Heart right ventricle (tissue), 16 donors: ENCODE data around the gene GH1. TPM values are rescaled to one million over a fixed set of nuclear protein-coding genes. Genes with fewer than 3 reads are reported as not detected.

Source experiments
- ATAC-seq, 8 donors: fragments of 200-7000 bp; cut with Tn5 transposase; one replicate each; pipeline ENCODE4 v1.9.1; 2020; ENCODE audit warnings: mild to moderate bottlenecking in 8 of 8, moderate library complexity in 8 of 8, moderate number of reproducible peaks in 1 of 8
- DNase-seq, 2 donors: peaks; one replicate each; pipeline ENCODE4 v3.0.0-alpha.2; 2020
- H3K27ac ChIP-seq, 10 donors: fragments of 200-600 bp; sonication (generic) in 2 of 10; one replicate each; pipeline versions ENCODE4 v1.5.0 to v1.8.0; 2020 to 2022; ENCODE audit warnings: mild to moderate bottlenecking in 3 of 10
- H3K27me3 ChIP-seq, 7 donors: fragments of 200-600 bp; one replicate each; pipeline ENCODE4 v1.8.0; 2021 to 2022; ENCODE audit warnings: mild to moderate bottlenecking in 2 of 7
- H3K36me3 ChIP-seq, 9 donors: fragments of 200-600 bp; sonication (generic) in 1 of 9; one replicate each; pipeline versions ENCODE4 v1.5.0 to v1.8.0; 2020 to 2022; ENCODE audit warnings: mild to moderate bottlenecking in 2 of 9
- H3K4me1 ChIP-seq, 9 donors: fragments of 200-600 bp; sonication (generic) in 1 of 9; one replicate each; pipeline versions ENCODE4 v1.5.0 to v1.8.0; 2020 to 2022; ENCODE audit warnings: mild to moderate bottlenecking in 4 of 9
- H3K4me3 ChIP-seq, 10 donors: fragments of 200-600 bp; sonication (generic) in 2 of 10; one replicate each; pipeline versions ENCODE4 v1.5.0 to v1.8.0; 2020 to 2022; ENCODE audit warnings: mild to moderate bottlenecking in 7 of 10, moderate library complexity in 2 of 10
- H3K9me3 ChIP-seq, 11 donors: fragments of 200-600 bp in 10 of 11; sonication (generic) in 2 of 11; one replicate each; pipeline versions ENCODE4 v1.5.0 to v1.8.0; 2013 to 2022; ENCODE audit warnings: mild to moderate bottlenecking in 2 of 11, control low read depth in 1 of 11, moderate library complexity in 1 of 11
- CTCF ChIP-seq, 9 donors: fragments of 200-600 bp; sonication (generic) in 2 of 9; IDR thresholded peaks; one replicate each; pipeline versions ENCODE4 v1.5.0 to v1.8.0; 2021 to 2022; ENCODE audit warnings: antibody characterized with exemption in 9 of 9, mild to moderate bottlenecking in 5 of 9, moderate library complexity in 1 of 9
- WGBS, 2 donors: extraction: QIAGEN DNeasy Blood & Tissue Kit; methylation state at CpG; one replicate each; pipeline ENCODE4 v1.1.7; 2013; ENCODE audit warnings: inconsistent platforms in 1 of 2; 5-methylcytosine and 5-hydroxymethylcytosine counted together
- intact Hi-C, 10 donors: fragments of 100-400 bp; cut with DNase I; formaldehyde crosslinking; loops; one replicate each; pipeline versions ENCODE4 v1.11.1 to v1.14.2; 2022
- polyA plus RNA-seq, 2 donors: library from polyadenylated mRNA; stranded (reverse); fragments of 200-250 nt; gene quantifications; one replicate each; pipeline ENCODE4 v1.2.3, GENCODE V29; 2013
- total RNA-seq, 10 donors: library from RNA; stranded (reverse); fragmentation: NEBNext Ultra II Directional in 3 of 10; extraction: Animal tissue kit (Norgen Biotek cat#: 25700) in 3 of 10; gene quantifications; one replicate each; pipeline versions ENCODE4 v1.2.1 to v1.2.4, GENCODE V29; 2021 to 2023
- donor health status: Arrhythmogenic right ventricular cardiomyopathy.
- donor health status: ischemic (EF 13 %, LVEDD 7.1; RV severe dilation, severe dysfunction).
- donor health status: healthy with polysubstance abuse.
- donor health status: DM: no; HTN: yes; CAD: no.
- donor health status: DM: no; HTN: no; CAD: no.
- donor health status: ischemic (EF 25% LVEDD 6.9; RV normal size, moderate dysfunction).
- donor health status: ischemic (EF 25% LVEDD 5.7; RV mildly dilated, moderate dysfunction).
- donor health status: healthy.
- donor health status: DM: yes; HTN: yes; CAD: no.
- donor health status: Ischemic cardiomyopathy.
- donor health status: ischemic (EF 35%, LVEDD 5.7; RV mildly dilated, moderate dysfunction).
- donor health status: nonischemic (EF 11% LVEDD 7.7; RV severe dilation, severe dysfunction).
- donor health status: DM: yes; HTN: yes; CAD: no.
- donor health status: PGD.
- donor health status: ischemic (EF 29% LVEDD 5.4; RV normal size, mild dysfunction).
- donor health status: nonischemic (EF 23%, LVEDD 6.1; RV moderate dilation, normal function).

GH1 gene
- total and polyA plus RNA-seq, 12 donors, result not detected

GRCh38 chr17:63929860-63930766 is 11.5 kb upstream of the GH1 start:
- WGBS, 2 donors, result 86 to 90% methylated on average over 24 of the region's 24 CpGs
- H3K4me3 ChIP-seq, result peak overlapping the region in 3 of 10 donors; percentile 43 to 48 (median 44)
- no peaks in the 10 kb centered on the region for H3K9me3 ChIP-seq
- peaks cover 0 to 12% (median 0%) of the 10 kb centered on the region in 9 donors for H3K36me3 ChIP-seq
- intact Hi-C loops, result loop anchor here in 4 of 10 donors (5.0 kb wide), 2 partner anchors 52 to 57 kb away; no protein-coding TSS in a partner anchor
- DNase-seq (peak in 1 of 2 donors; percentile 29), ATAC-seq (peak in 7 of 8 donors; percentile 25 to 64 (median 54))
- H3K27me3 ChIP-seq, result peaks cover 0 to 2% (median 0%) of the 10 kb centered on the region in 7 donors
- H3K27ac ChIP-seq, result peak overlapping the region in 8 of 10 donors; percentile 65 to 88 (median 78)
- peaks cover 0 to 30% (median 24%) of the 10 kb centered on the region in 9 donors for H3K4me1 ChIP-seq
- TF ChIP-seq CTCF (IDR thresholded peaks at IDR 0.05), result no peak

- no peak for ATAC-seq
- H3K27me3 ChIP-seq, result peaks cover 0 to 2% (median 0%) of the 10 kb centered on the region in 7 donors
- H3K4me1 ChIP-seq, result peaks cover 0 to 30% (median 24%) of the 10 kb centered on the region in 9 donors
- no peak overlapping the region for H3K27ac ChIP-seq
- TF ChIP-seq CTCF (IDR thresholded peaks at IDR 0.05), result no peak
- H3K9me3 ChIP-seq, result no peaks in the 10 kb centered on the region
- no peak overlapping the region for H3K4me3 ChIP-seq
- peaks cover 0 to 12% (median 0%) of the 10 kb centered on the region in 9 donors for H3K36me3 ChIP-seq
- WGBS, 2 donors, result 90 to 91% methylated on average over 10 of the region's 10 CpGs
- DNase-seq, result no peak
- intact Hi-C loops, result no loop called here
Measured at GRCh38 chr17:63928966-63929695, 10.5 kb upstream of the GH1 start.

DNA sequence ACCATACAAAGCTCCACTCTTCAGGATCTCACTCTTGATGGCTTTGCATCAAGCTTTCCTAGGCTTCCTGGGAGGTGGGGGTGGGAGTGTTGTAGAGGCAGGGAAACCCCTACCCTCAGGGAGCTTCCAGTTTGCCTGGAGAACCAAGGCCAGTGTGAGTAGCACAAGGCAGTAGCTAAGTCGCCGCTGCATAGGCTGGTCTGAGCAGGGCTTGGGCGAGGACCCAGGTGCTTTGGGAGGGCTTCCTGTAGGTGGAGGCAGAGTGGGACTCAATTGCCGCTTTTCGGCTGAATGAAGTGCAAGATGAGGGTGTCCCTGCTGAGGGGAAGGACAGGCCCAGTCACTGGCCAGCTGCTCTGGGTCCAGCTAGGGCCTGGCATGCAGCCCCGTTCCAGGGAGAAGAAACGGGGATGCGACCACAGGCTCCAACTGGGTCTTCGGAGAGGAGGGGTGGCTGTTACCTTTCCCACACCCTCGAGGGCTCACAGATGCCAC is 9.6 kb upstream of the GH1 start:
- Histone ChIP-seq H3K4me3 (no peak overlapping the region), H3K4me1 (peaks cover 0 to 30% (median 24%) of the 10 kb centered on the region in 9 donors), H3K9me3 (no peaks in the 10 kb centered on the region), H3K36me3 (peaks cover 0 to 12% (median 0%) of the 10 kb centered on the region in 9 donors), H3K27me3 (no peaks in the 10 kb centered on the region), H3K27ac (no peak overlapping the region)
- TF ChIP-seq CTCF (IDR thresholded peaks at IDR 0.05), result no peak
- intact Hi-C loops, result no loop called here
- WGBS, 2 donors, result 85 to 87% methylated on average over 10 of the region's 10 CpGs
- ATAC-seq, result no peak
- no peak for DNase-seq
